Stimulated activated CD4-positive, alpha-beta T cell treated with anti-CD3 and anti-CD28 coated beads, Interleukin-15, amount 100 ng/mL, for 1 hour (primary cell): ENCODE measurements around the gene CSH1.
"Not testable (repeated sequence)": the region's sequence is repeated elsewhere in the genome, so short reads cannot be mapped to it uniquely, and the experiment has no call there.

Experiments used
- DNase-seq, 2 donors: peaks; one replicate each; pipeline ENCODE4 v3.0.0-alpha.2; 2020; ENCODE audit warnings: low read depth in 1 of 2, low spot score in 1 of 2

CSH1 gene

DNA sequence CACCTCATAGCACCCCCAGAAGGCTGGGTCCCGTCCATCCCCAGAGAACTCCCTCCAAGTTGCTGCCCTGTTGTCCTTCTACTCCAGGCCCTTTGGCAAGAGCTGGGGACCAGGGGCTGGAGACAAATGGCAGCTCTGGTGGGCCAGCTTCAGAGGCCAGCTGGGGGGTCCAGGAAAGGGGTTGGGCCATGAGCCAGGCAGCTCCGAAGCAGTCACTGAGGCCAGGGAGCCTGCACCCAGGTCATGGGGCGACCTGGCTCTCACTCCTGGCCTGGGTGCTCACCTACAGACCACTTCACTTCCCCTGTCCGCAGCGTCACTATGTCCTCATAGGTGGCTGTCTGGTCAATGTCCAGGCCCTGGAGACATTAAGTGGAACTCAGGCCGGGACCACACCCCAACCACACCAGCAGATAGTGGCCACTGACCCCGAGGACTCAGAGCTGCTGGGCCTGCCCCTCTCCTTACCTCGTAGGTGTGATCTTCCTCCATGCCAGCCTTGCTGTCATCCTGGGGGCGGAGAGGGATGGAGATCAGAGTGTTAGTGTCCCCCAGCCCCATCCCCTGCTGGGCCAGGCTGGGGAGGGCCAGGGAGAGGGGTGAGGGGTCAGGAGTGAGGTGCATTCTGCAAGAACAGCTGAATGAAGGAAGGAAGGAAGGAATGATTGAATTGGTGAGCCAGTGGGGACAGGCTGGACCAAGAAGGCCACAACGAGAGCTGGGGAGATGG is 32.8 kb upstream of the CSH1 start:
- no peak for DNase-seq

- DNase-seq: no peak
These were observed 31.8 kb upstream of the CSH1 start for GRCh38 chr17:63928172-63928666.

DNA sequence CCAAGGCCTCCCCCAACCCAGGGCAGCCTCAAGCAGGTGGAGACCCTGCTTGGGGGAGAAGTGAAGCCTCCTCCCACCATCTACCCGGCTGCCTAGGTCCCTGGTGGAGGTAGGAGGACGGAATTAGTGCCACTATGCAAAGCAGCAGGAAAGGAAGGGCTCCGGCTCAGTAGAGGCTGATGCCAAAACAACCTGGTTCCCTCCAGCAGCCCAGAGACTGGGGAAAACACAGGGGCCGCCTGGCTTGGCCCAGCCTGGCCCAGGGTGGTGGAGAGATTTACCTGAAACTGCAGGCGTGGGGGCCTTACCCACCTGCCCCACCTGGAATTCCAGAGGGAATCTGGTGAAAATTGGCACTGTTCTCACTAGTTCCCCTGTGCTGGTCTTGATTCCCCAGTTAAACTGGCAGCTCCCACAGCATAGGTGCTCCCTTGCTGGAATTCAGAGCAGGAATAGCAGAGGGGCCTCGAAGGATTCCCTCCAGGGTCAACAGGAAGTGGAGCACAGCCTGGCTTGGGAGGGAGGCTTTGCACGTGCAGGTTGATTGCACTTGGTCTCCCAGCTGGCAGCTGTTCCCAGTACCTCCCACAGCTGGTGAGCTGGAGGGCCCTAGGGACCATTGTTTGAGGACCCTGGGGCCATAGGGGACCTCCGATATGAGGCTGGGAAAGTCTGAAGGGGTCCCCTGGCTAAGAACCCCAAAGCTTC is 31.2 kb upstream of the CSH1 start:
- DNase-seq: no peak

DNA sequence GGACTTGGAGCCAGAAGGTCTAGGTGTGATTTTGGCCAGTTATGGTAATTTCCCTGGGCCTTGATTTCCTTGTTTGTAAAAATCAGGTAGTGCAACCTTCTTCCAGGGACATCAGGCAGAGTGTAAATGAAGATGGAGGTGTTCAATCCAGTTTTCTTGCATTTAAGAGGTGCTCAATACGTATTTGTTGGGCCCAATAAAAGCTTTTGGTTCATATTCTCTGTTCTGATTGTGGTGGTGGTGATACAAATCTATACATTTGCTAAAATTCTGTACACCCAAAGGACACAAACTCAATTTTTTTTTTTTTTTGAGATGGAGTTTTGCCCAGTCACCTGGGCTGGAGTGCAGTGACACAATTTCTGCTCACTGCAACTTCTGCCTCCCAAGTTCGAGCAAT is 29.8 kb upstream of the CSH1 start:
- no peak for DNase-seq

DNA sequence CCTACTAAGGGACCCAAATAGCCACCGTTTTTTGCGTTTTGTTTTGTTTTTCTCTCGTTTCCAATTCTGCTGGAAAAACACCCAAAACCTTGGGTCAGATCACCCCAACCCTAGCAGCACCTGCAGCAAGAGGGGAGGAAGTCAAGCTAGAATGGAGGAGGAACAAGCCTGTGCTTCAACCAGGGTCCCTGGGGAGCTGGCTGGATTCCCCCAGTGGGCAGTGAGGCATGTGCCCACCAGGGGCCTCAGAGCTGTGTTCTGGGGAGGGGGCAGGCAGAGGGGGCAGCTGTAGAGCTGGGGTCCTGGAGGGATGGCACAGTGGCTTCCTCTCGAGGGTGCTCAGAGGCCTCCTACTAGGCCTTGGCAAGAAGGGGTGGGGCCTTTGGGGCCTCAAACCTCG is 29.2 kb upstream of the CSH1 start:
- DNase-seq: no peak

- DNase-seq: not testable (repeated sequence)
These were observed 26.0 kb upstream of the CSH1 start for GRCh38 chr17:63922402-63922801.

DNA sequence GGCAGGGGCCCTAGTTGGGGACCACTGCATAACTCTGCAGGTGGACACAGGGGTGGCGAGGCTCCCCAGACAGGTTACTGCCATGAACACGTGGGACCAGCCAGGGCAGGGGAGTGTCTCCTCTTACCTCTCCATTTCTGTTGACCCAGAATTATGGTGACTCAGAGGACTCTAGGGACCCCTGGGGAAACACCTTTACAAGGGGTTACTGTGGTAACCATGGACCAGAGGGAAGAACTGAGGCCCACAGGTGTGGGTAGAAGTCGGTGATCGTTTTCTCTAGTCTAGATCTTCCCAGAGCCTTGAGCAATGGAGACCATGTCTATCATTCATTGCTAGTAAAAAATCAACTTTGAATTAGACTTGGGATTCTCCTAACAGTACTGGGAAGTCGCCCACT is 24.4 kb upstream of the CSH1 start:
- DNase-seq: not testable (repeated sequence)

GRCh38 chr17:63920050-63920449 is 23.7 kb upstream of the CSH1 start:
- not testable (repeated sequence) for DNase-seq

DNA sequence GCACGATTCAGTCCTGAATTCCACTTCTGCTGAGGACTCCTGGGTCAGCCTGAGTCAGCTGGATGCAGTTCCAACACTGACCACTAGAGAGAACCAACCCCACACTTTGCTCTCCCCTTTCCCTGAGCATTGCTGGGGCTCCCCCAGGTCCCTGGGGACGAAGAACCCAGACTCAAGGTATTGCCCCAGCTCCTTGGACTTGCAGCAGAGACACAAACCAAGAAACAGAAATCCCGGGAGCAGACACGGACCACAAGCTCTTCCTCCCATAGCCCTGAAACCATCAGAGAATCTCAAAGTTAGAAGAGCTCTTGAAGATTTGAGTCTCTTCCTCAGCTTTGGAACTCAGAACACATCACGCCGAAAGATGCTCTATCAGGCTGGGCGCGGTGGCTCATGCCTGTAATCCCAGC is 22.9 kb upstream of the CSH1 start:
- peak; percentile 39 to 51 for DNase-seq

GRCh38 chr17:63918789-63919305 is 22.5 kb upstream of the CSH1 start, which contains the start of gene GH1:
GH1 (minus strand) TSS chr17:63918839; CDS start chr17:63918776, 63 bp downstream.
- not testable (repeated sequence) for DNase-seq

DNA sequence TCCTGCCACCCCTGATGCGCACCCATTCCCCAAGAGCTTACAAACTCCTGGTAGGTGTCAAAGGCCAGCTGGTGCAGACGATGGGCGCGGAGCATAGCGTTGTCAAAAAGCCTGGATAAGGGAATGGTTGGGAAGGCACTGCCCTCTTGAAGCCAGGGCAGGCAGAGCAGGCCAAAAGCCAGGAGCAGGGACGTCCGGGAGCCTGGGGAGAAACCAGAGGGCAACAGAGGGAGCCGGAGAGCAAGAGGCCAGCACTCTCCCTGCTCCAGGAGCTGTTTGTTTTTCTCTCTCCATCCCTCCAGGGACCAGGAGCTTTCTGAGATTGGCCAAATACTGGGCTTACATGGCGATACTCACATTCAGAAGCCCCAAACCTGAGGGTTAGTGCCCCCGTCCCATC is 21.9 kb upstream of the CSH1 start:
- DNase-seq: no peak

- no peak for DNase-seq
These were observed 21.3 kb upstream of the CSH1 start for GRCh38 chr17:63917646-63918045.

DNA sequence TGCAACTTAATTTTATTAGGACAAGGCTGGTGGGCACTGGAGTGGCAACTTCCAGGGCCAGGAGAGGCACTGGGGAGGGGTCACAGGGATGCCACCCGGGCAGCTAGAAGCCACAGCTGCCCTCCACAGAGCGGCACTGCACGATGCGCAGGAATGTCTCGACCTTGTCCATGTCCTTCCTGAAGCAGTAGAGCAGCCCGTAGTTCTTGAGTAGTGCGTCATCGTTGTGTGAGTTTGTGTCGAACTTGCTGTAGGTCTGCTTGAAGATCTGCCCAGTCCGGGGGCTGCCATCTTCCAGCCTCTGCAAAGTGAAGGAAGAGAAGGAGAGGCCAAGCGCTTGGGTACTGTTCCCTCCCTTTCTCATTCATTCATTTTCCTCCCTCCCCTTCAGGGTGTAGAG is 20.8 kb upstream of the CSH1 start:
- not testable (repeated sequence) for DNase-seq

DNA sequence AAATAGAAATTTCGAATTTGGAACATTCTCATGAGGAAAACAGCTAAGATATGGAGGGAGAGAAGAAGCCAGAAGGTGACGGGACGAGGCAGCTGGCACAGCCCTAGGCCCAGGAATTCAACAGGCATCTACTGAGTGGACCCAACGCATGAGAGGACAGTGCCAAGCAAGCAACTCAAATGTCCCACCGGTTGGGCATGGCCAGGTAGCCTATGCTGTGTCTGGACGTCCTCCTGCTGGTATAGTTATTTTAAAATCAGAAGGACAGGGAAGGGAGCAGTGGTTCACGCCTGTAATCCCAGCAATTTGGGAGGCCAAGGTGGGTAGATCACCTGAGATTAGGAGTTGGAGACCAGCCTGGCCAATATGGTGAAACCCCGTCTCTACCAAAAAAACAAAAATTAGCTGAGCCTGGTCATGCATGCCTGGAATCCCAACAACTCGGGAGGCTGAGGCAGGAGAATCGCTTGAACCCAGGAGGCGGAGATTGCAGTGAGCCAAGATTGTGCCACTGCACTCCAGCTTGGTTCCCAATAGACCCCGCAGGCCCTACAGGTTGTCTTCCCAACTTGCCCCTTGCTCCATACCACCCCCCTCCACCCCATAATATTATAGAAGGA is 20.3 kb upstream of the CSH1 start:
- no peak for DNase-seq

GRCh38 chr17:63915753-63916152 is 19.4 kb upstream of the CSH1 start:
- DNase-seq: not testable (repeated sequence)

GRCh38 chr17:63914471-63914870 is 18.1 kb upstream of the CSH1 start:
- no peak for DNase-seq

GRCh38 chr17:63911657-63912100 is 15.3 kb upstream of the CSH1 start:
- peak; percentile 36 to 40 for DNase-seq

DNA sequence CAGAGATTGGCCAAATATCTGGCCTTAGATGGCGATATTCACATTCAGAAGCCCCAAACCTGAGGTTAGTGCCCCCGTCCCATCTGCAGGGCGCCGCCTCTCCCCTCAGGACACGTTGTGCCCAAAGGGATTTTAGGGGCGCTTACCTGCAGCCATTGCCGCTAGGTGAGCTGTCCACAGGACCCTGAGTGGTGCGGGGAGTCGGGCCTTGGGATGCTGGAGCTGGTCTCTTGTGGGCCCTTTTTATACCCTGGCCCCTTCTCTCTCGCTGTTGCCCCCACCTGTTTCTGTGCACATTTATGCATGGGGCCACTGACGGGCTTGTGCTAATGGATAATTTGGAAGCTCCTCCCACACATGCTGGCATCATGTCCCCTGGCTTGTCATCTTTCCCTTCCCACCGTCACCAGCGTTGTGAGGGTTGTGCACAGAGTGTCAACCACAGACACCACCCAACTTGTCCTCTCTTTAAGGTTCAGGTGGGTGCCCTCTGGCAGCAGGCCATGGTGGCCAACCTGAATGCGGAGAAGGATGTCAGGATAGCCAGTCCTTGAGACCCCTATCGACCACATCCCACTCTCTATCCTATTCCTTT is 14.8 kb upstream of the CSH1 start, which contains the start of gene CSHL1:
CSHL1 (minus strand) TSS at position 218 of the 595 bp plus-strand sequence; CDS start at position 156, 62 bp downstream.
- no peak for DNase-seq

GRCh38 chr17:63910096-63910495 is 13.7 kb upstream of the CSH1 start:
- DNase-seq: no peak

- DNase-seq: not testable (repeated sequence)
These were observed 13.2 kb upstream of the CSH1 start for GRCh38 chr17:63909586-63909985.

GRCh38 chr17:63907161-63907778 is 10.9 kb upstream of the CSH1 start:
- not testable (repeated sequence) for DNase-seq
